HG03097 (cell line): ENCODE measurements around the gene BCL7A.
"Not testable (repeated sequence)": the region's sequence is repeated elsewhere in the genome, so short reads cannot be mapped to it uniquely, and the experiment has no call there.

Experiments
- ATAC-seq: cut with Tn5 transposase; IDR thresholded peaks from one replicate; pipeline ENCODE4 v1.9.1; 2021; ENCODE audit not compliant: unreplicated experiment, low FRiP score

BCL7A gene

DNA sequence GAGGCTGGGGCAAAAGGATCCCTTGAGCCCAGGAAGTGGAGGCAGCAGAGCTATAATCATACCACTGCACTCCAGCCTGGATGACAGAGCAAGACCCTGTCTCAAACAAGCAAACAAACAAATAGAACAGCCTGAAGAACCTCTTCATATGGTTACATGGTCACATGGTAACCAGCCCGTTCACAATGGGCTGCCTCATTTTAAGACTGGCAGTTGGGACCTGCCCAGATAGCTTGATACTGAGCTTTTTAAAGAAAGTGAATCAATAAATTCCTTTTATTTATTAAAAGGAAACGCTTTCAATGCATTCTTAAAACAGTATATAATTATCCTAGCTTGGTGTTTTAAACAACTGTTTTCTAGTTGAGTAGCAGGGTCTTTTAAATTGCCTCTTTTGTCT lies 67.4 kb downstream of the BCL7A start:
- no peak for ATAC-seq

- no peak for ATAC-seq
Observed at GRCh38 chr12:122090759-122091515, 69.3 kb downstream of the BCL7A start.

GRCh38 chr12:122093098-122093883 lies 71.6 kb downstream of the BCL7A start:
- no peak for ATAC-seq

DNA sequence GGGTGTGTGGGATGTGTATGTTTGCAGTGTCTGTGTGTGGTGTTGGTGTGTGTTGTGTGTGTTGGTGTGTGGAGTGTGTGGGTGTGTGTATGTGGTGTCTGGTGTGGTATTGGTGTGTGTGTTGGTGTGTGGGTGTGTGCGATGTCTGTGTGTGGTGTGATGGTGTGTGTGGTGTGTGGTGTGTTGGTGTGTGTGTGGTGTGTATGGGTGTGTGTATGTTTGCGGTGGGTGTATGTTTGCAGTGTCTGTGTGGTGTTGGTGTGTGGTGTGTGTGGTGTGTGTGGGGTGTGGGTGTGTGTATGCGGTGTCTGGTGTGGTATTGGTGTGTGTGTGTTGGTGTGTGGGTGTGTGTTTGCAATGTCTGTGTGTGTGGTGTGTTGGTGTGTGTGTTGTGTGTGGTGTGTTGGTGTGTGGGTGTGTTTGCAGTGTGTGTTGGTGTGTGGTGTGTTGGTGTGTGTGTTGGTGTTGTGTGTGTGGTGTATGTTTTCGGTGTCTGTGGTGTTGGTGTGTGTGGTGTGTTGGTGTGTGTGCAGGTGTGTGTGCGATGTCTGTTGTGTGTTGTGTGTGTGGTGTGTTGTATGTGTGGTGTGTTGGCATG lies 72.6 kb downstream of the BCL7A start:
- ATAC-seq: no peak

- no peak for ATAC-seq
Observed at GRCh38 chr12:122094735-122095631, 73.3 kb downstream of the BCL7A start.

DNA sequence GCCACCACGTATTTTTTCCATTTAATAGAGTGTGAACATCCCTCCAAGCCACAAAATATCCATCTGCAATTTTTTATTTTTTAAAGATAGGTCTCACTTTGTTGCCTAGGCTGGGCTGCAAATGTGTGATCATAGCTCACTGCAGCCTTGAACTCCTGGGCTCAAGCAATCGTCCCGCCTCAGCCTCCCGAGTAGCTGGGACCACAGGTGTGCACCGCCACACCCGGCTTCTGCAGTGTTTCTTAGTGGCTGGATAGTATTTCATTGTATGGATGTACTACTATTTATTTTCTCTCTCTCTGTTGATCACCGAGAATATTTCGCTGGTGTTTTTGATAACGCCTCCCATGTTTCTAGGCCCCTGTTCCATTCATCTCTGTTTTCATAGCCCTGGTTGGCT lies 74.3 kb downstream of the BCL7A start:
- no peak for ATAC-seq

DNA sequence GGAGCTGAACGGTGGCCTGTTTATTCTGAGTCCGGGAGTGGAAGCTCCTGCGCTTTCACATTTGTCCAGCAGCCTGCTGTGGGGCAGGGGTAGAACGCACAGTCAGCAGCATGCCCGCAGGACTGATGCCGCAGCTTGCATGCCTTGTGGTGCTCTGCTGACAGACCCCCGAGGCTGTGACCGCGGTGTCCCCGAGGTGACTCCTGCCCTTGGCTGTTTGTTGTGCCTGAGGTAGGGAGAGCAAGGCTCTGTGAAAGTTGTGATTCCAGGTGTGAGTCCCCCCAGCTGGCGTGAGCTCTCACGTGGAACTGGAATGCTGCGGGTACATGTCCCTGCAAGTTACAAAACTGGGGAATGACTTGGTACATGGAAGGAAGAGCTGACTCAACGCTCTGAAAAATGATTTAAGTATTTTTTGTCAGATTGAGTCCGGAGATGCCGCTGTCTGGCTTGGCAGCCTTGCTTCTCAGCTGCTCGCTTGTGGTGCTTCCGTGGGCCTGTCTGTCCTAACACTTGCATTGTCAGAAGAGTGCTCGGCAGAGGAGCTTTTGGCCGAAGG lies 75.0 kb downstream of the BCL7A start:
- no peak for ATAC-seq

DNA sequence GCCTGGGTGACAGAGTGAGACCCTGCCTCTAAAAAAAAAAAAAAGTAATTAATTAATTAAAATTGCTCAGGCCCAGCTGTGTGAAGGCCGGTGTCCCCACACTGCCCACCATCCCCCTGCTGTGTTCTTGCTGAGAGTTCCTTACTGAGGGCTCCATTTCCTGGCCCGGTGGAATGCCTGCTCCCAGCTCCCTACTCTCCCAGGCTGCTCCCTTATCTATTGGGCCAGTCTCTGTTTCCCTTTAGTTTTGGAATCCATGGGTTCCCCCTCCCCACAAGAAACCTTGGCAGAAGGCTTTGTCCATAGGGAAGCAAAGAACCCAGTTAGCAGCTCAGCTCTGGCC lies 75.9 kb downstream of the BCL7A start:
- no peak for ATAC-seq

- ATAC-seq: no peak
Observed at GRCh38 chr12:122097927-122098756, 76.5 kb downstream of the BCL7A start.

DNA sequence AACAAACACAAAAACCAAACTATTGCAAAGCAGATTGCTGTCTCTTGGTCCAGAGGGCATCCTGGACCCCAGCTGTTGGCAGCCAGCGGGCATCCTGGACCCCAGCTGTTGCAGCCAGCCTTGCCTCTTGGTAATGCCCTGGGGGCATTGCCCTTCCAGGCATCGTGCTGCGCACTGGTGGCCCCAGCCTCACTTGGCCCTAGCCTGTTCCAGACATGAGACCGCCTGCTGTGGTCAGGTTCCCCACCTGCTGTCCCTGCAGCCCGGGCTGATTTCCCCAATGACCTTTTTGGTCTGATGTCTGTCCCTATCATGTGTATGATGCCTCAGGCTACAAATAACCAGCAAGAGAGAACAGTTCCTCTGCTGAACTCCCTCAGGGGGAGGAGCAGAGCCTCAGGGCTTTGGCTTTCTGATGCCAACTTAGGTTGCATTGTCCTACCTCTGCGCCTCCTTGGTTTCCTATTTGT lies 77.6 kb downstream of the BCL7A start:
- ATAC-seq: no peak

GRCh38 chr12:122099856-122100255 lies 78.2 kb downstream of the BCL7A start:
- ATAC-seq: no peak

- ATAC-seq: no peak
Observed at GRCh38 chr12:122100568-122100967, 78.9 kb downstream of the BCL7A start.

DNA sequence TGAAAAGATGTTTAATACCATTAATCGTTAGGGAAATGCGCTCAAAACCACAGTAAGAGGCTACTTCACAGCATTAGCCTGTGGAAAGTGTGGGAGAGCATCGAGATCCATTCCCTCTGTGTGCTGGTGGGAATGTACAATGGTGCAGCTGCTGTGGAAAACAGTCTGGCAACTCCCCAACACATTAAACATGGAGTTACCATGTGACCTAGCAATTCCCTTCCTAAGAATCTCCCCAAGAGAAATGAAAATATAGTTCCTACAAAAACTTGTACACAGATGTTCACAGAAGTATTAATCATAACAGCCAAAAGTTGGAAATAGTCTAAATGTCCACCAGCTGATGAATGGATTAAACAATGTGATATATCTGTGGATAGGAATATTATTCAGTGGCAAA lies 80.6 kb downstream of the BCL7A start:
- no peak for ATAC-seq

DNA sequence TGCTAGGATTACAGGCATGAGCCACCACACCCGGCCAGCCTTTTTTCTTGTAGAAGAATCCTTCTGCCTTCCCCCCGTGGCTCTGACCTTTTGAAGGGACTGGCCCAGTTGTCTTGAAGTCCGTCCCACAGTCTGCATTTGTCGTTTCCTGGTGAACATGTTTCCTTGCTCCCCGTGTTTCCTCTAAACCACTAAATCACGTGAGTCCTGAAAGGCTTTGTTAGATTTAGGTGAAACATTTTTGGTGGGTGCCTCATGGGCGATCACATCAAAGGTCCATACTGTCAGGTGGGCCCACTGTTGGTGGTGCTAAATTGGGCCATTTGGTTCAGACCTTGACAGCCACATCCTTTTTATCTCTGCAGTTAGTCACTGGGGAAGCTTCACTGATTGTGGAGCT lies 83.2 kb downstream of the BCL7A start:
- ATAC-seq: no peak

DNA sequence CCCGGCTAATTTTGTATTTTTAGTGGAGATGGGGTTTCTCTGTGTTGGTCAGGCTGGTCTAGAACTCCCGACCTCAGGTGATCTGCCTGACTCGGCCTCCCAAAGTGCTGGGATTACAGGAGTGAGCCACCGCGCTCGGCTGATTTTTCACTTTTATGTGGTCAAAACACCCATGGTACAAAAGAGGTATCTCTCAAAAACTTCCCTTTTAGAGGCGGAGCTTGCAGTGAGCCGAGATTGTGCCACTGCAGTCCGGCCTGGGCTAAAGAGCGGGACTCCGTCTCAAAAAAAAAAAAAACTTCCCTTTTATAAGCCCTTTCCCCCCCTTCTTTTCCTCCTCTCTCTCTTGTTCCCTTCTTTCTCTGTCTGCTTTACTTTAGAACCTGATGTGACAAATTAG lies 83.8 kb downstream of the BCL7A start:
- not testable (repeated sequence) for ATAC-seq

DNA sequence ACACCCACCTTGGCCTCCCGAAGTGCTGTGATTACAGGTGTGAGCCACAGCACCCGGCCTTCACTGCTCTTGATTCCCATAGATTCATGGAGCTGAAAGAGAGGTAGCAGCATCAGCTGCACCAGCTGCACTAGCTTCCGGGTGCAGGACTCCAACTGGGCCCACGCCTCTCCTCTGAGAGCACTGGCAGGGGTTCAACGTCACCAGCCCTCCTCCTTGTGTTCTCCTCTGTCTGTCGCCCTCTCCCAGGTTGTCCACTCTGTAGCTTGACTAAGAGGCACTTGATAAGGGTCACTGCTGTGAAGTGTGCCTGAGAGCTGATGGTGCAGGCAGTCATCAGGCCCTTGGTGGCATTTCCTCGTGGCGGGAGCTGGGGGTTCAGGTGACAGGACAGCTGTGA lies 85.2 kb downstream of the BCL7A start:
- ATAC-seq: no peak

DNA sequence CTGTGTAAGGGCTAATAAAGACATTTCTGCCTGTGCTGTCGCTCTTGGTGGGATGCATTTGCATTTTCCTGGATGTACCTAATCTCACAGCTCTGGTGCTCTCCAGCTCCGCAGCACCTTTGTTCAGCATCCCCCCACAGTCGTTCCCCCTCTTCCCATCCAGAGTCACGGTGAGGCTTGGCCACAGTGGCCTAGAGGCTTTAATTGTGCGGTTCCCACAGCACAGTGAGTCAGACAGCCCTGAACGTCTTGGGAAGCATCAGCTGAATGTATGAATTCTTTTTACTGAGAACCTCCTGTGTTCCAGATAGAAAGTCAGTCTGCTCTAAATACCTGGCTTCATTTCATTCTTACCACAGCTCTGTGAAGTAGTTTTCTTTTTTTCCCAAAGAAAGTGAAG lies 85.6 kb downstream of the BCL7A start:
- no peak for ATAC-seq

- ATAC-seq: no peak
Observed at GRCh38 chr12:122111089-122111641, 89.5 kb downstream of the BCL7A start.
